Stimulated activated naive B cell treated with anti-CD40 and anti-IgM and Interleukin-4, amounts not matched to agents 10 μg/mL and 1 μg/mL and 100 μg/mL, for 72 hours (primary cell): ENCODE results near the gene UBE2G1.
A peak's percentile ranks its signal among the peaks of the same experiment; 100 is the strongest.
"Not testable (repeated sequence)": the region's sequence is repeated elsewhere in the genome, so short reads cannot be mapped to it uniquely, and the experiment has no call there.

Experiments
- ATAC-seq, 2 donors: fragments of 150-1000 bp; cut with Tn5 transposase; replicated peaks; 2 replicates each; pipeline ENCODE4 v1.10.0; 2021; ENCODE audit warnings: moderate library complexity in 1 of 2
- DNase-seq: peaks from one replicate; pipeline ENCODE4 v3.0.0; 2021
- H3K27ac Mint-ChIP-seq: one replicate; pipeline ENCODE4 v1.8.0; 2022; ENCODE audit warnings: mild to moderate bottlenecking, mixed read lengths
- H3K27me3 Mint-ChIP-seq, 2 donors: one replicate each; pipeline ENCODE4 v1.8.0; 2022; ENCODE audit warnings: mixed read lengths in 2 of 2
- H3K36me3 Mint-ChIP-seq, 2 donors: one replicate each; pipeline ENCODE4 v1.8.0; 2022; ENCODE audit warnings: mixed read lengths in 2 of 2, mild to moderate bottlenecking in 1 of 2
- H3K4me1 Mint-ChIP-seq, 2 donors: one replicate each; pipeline ENCODE4 v1.8.0; 2022; ENCODE audit warnings: mixed read lengths in 2 of 2, mild to moderate bottlenecking in 1 of 2
- H3K4me3 Mint-ChIP-seq, 2 donors: one replicate each; pipeline ENCODE4 v1.8.0; 2022; ENCODE audit warnings: mild to moderate bottlenecking in 2 of 2, mixed read lengths in 2 of 2, moderate library complexity in 1 of 2
- H3K9me3 Mint-ChIP-seq, 2 donors: one replicate each; pipeline ENCODE4 v1.8.0; 2022; ENCODE audit warnings: mixed read lengths in 2 of 2, mild to moderate bottlenecking in 1 of 2

The UBE2G1 gene

DNA sequence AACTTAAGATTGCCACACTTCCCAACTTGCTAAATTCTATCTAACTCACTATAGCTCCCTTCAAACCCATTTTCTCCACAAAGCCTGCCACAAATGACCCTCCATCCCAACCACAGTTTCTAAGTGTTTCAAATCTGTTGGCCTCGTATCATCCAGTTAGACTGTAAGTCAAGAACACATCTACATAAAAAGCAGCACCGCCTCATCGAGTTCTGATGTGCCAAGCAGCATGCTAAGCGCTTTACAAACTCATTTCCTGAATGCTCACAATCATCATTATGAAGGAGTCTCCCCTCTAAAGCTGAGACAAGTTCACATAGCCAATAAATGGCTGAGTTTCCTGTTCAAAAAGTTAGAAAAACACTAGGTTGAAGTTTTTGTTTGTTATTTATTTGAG is 93.5 kb downstream of the UBE2G1 start:
- DNase-seq (no peak), ATAC-seq (no peak)
- Mint-ChIP-seq H3K9me3 (no peaks in the 10 kb centered on the region), H3K4me1 (peaks cover 0 to 5% of the 10 kb centered on the region in 2 donors), H3K27ac (peak overlapping the region; percentile 49), H3K27me3 (no peaks in the 10 kb centered on the region), H3K36me3 (peaks cover 15 to 35% of the 10 kb centered on the region in 2 donors), H3K4me3 (no peak overlapping the region)

DNA sequence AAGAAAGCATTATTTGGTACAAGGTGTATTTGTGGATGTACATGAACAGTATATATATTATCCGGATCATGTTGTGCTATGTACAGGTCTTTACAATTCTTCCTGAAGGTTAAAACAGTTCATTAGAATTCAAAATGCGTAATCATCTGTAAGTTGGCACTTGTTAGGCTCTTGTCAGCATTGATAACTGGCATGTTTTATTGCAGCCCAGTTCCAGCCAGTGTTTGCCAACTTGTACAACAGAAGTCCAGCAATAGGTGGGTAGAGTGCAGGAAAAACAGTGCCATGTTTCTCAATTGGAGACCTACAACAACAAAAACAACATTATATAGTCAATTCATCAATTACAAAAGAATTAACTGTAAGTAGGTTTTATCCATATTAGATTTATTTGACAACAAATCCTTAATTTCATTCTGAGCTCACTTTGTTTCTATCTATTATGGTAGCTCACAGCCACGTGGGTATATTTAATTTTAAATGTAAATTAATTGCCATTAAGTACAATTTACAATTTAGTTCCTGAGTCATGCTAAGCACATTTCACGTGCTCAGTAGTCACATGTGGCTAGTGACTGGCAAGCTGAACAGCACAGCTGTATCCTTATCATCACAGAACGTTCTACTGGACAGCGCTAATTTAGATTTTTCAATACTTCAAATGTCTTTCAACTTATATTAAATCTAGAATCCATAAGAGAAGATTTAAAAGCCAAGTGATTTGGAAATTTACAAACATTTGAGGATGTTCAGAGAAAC is 94.1 kb downstream of the UBE2G1 start:
- Mint-ChIP-seq H3K27ac (peak overlapping the region; percentile 32), H3K9me3 (no peaks in the 10 kb centered on the region), H3K27me3 (no peaks in the 10 kb centered on the region), H3K4me3 (no peak overlapping the region), H3K36me3 (peaks cover 15 to 36% of the 10 kb centered on the region in 2 donors), H3K4me1 (peaks cover 0 to 5% of the 10 kb centered on the region in 2 donors)
- ATAC-seq (no peak), DNase-seq (no peak)

DNA sequence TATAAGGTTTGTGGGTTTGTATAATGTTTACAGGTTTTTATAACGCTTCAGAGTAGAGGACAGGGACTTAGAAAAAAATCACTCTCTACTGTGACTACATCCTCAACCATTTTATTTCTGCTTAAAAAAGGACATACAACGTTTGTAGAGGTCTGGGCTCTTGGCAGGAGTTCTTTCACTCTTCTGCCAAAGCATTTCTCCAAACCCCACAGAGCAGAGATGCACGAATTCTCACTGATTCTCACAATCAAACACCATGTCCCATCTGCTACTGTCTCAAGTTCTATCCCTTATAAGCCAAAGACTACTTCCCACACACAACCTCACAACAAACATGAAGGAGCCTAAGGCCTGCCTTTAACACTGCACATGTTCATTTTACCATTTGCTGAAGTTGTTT is 95.7 kb downstream of the UBE2G1 start:
- DNase-seq (no peak), ATAC-seq (no peak)
- Mint-ChIP-seq H3K4me1 (peaks cover 0 to 5% of the 10 kb centered on the region in 2 donors), H3K4me3 (no peak overlapping the region), H3K27ac (peak overlapping the region; percentile 2), H3K36me3 (peaks cover 16 to 33% of the 10 kb centered on the region in 2 donors), H3K27me3 (no peaks in the 10 kb centered on the region), H3K9me3 (no peaks in the 10 kb centered on the region)

DNA sequence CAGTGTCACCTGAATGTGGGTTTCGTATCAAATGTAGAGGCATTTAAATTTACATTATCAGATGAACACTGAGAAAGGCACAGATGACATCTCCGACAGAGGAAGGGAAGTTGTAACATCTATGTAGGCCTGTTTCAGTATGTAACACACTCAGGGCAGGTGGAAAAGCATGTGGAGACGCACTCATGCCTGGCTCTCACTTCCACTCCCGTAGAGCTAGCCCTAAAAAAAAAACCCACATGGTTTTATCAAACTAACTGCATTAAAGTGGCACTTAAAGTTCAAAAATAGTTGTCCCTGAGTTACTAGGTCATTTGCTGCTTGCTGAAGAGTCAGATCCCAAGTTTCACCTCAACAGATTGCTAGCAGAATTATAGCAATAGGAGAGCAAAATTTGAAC is 96.6 kb downstream of the UBE2G1 start:
- Mint-ChIP-seq H3K4me1 (peaks cover 5 to 7% of the 10 kb centered on the region in 2 donors), H3K27me3 (no peaks in the 10 kb centered on the region), H3K36me3 (peaks cover 20 to 37% of the 10 kb centered on the region in 2 donors), H3K27ac (no peak overlapping the region), H3K9me3 (no peaks in the 10 kb centered on the region), H3K4me3 (no peak overlapping the region)
- no peak for DNase-seq
- ATAC-seq, result no peak

DNA sequence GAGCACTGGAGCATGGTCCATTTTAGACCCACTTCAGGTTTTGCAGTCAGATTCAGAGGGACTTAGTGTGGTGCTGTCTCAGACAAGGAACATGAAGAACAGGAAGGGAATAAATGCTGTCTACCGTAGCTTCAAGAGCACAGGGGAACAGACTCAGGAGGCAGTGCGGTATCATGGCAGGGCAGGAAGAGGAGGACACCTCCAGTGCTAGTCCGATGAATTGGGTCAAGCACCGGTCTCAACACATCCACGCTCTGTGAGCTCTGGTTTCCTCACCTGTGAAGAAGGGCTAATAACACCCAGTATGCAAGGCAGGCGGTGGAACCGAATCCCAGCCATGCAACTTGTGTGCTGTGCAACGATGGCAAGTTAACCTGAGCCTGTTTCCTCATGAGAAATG is 99.1 kb downstream of the UBE2G1 start:
- Mint-ChIP-seq H3K4me3 (no peak overlapping the region), H3K36me3 (peaks cover 18 to 44% of the 10 kb centered on the region in 2 donors), H3K27ac (no peak overlapping the region), H3K9me3 (no peaks in the 10 kb centered on the region), H3K4me1 (peaks cover 22 to 24% of the 10 kb centered on the region in 2 donors), H3K27me3 (no peaks in the 10 kb centered on the region)
- ATAC-seq (no peak), DNase-seq (no peak)

DNA sequence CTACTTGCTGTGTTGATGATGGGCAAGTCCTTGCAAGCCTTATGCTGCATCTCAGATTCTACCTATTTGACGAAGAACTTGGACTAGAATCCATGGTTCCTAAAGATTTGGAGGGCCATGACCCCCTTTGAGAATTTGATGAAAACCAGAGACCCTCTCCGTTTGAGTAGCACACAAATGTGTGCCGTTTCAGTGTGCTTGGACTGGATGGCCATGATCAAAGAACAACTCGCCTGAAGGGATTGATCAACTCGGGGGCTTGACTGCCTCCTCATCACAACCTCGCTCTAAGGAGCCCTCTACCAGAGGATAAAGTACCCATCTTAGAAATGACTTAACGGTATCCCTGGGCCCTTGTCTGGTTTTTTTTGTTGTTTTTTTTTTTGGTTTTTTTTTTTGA is 99.9 kb downstream of the UBE2G1 start:
- Mint-ChIP-seq H3K4me3 (no peak overlapping the region), H3K36me3 (peaks cover 19 to 45% of the 10 kb centered on the region in 2 donors), H3K4me1 (peaks cover 30 to 33% of the 10 kb centered on the region in 2 donors), H3K27ac (no peak overlapping the region), H3K9me3 (no peaks in the 10 kb centered on the region), H3K27me3 (no peaks in the 10 kb centered on the region)
- no peak for ATAC-seq
- DNase-seq, result no peak

DNA sequence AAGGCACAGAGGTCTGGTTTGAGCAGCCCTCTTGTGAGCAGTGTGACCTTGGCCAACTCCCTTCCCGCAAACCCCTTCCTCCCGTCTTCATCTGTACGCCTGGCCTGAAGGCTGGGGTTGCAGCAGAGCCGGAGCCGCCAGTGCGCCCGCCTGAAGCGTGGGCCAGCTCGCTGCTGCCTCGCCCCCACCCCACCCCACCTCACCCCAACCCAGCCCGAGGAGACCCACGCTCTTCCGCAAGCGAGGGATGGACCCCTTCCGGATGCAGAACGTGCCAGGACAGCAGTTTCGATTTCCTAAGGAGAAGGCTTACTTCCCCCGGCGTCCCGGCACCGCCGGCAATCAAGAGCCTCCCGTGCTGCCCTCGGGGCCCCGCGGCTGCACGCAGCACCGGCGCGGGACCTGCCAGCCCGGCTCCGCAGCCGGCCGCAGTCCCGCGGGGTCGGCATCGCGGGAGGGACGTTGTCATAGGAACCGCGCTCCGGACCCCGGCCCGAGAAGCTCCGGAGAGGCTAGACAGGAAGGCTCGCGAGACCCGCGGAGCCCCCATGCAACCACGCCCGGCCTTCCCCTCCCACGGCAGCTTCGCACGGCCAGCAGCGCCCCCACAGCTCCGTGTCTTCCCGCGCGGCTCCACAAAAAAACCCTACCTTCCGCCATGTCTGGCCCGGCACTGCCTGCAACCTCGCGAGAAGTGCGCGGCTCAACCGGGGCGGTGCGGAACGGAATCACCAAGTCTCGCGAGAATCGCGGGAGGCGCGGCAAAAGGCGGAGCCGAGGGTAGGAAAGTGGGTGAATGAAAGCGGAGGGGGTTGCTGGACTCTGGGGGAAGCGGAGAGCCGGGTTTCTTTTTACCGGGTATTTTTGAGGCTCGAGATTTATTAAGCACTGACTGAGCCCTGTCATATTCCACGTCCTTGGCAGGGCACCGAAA is 102.9 kb downstream of the UBE2G1 start, which contains the start of gene ANKFY1:
ANKFY1 (minus strand) TSS at position 698 of the 934 bp plus-strand sequence; CDS start at position 660, 38 bp downstream.
- Mint-ChIP-seq H3K36me3 (peaks cover 23 to 45% of the 10 kb centered on the region in 2 donors), H3K4me1 (peaks cover 33 to 44% of the 10 kb centered on the region in 2 donors), H3K27ac (peak within 1 kb of the TSS; percentile 96), H3K9me3 (peaks cover 4 to 5% of the 10 kb centered on the region in 2 donors), H3K4me3 (peak within 1 kb of the TSS; percentile 87 to 94), H3K27me3 (no peaks in the 10 kb centered on the region)
- DNase-seq (peak; percentile 98), ATAC-seq (peak; percentile 97 to 98)

DNA sequence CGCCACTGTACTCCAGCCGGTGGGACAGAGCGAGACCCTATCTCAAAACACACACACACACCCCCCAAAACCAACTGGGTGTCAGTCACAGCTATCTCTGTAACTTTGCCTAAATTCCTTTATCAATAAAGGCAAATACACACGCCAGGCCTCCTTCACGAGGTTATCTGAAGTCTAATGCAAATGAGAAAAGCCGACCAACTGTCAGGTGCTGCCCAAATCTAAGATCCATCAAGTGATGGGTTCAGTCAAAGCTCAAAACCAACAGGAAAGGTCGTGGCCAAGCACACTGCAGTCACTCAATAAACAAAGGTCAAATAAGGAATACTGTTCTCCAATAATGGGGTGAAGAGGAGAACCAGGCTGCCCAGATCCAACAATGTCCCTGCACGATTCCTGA is 103.8 kb downstream of the UBE2G1 start:
- peaks cover 26 to 48% of the 10 kb centered on the region in 2 donors for H3K36me3 Mint-ChIP-seq
- H3K9me3 Mint-ChIP-seq, result peaks cover 4 to 5% of the 10 kb centered on the region in 2 donors
- H3K4me1 Mint-ChIP-seq, result peaks cover 33 to 50% of the 10 kb centered on the region in 2 donors
- ATAC-seq (no peak), DNase-seq (no peak)
- H3K27me3 Mint-ChIP-seq, result no peaks in the 10 kb centered on the region
- H3K27ac Mint-ChIP-seq, result peak overlapping the region; percentile 89
- H3K4me3 Mint-ChIP-seq, result peak overlapping the region; percentile 85 to 94

DNA sequence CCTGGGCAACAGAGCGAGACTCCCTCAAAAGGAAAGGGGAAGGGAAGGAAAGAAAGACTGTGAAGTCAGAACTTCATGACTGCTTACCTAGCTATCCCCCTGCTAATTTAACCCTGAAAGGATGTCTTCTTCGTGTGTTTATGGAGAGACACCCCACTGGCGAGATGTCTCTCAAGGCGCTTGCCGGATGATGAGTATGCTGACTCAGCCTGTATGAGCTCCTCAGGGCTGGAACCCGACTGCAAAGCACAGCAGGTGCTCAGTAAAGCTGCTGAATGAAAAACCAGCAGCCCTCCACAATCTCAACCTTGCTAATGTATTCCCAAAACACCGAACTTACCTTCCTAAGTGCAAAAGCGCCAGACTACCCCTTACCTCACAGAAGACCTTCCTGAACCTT is 105.0 kb downstream of the UBE2G1 start:
- Mint-ChIP-seq H3K27ac (no peak overlapping the region), H3K4me1 (peaks cover 40 to 62% of the 10 kb centered on the region in 2 donors), H3K4me3 (no peak overlapping the region)

DNA sequence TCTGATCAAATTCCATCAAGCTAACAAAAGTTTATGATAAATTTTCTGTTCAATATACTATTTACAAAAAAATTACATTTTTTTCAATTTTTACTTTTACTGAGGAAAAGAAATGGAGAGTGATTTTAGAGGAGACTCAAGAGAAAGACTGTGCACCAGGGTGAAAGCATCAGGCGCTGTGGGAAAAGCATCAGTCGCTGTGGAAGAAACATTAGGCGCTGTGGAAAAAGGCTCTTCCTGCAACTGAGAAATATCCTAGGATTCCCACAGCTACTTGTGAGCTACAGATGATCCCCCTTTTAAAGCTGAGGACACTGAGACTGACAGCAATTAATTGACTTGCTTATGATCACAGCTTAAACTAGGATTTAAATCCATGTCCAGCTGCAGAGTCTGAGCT is 107.6 kb downstream of the UBE2G1 start:
- ATAC-seq (no peak), DNase-seq (no peak)
- no peak overlapping the region for H3K4me3 Mint-ChIP-seq
- H3K9me3 Mint-ChIP-seq, result peaks cover 5% of the 10 kb centered on the region in 2 donors
- no peaks in the 10 kb centered on the region for H3K27me3 Mint-ChIP-seq
- H3K27ac Mint-ChIP-seq, result no peak overlapping the region
- H3K4me1 Mint-ChIP-seq, result peaks cover 30 to 53% of the 10 kb centered on the region in 2 donors
- H3K36me3 Mint-ChIP-seq, result peaks cover 29 to 54% of the 10 kb centered on the region in 2 donors

More for the DNA sequence above, 105.0 kb downstream of the UBE2G1 start:
- H3K27me3 Mint-ChIP-seq, result no peaks in the 10 kb centered on the region
- DNase-seq, result no peak
- peaks cover 28 to 53% of the 10 kb centered on the region in 2 donors for H3K36me3 Mint-ChIP-seq
- peaks cover 4 to 5% of the 10 kb centered on the region in 2 donors for H3K9me3 Mint-ChIP-seq
- ATAC-seq, result no peak

DNA sequence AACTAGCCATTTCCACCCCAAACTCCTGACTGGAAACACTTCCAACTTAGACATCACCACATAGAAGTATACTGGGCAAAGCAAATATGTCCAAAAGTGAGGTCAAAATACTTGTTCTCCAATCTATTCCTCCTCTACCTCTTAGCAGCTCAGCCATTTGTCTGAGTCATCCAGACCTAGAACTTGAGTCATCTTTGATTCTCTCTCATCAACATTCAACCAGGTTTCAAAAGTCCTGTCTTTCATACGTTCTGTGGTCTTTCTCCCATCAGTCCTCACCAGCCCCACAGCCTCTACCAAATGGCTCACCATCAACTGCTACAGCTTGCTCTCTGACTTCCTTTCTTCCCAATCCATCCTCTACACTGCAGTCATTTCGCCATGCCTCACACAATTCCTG is 109.5 kb downstream of the UBE2G1 start:
- H3K27ac Mint-ChIP-seq, result no peak overlapping the region
- DNase-seq (no peak), ATAC-seq (no peak)
- peaks cover 29 to 48% of the 10 kb centered on the region in 2 donors for H3K4me1 Mint-ChIP-seq
- H3K27me3 Mint-ChIP-seq, result no peaks in the 10 kb centered on the region
- H3K4me3 Mint-ChIP-seq, result no peak overlapping the region
- H3K36me3 Mint-ChIP-seq, result peaks cover 36 to 58% of the 10 kb centered on the region in 2 donors
- H3K9me3 Mint-ChIP-seq, result peaks cover 5% of the 10 kb centered on the region in 2 donors

DNA sequence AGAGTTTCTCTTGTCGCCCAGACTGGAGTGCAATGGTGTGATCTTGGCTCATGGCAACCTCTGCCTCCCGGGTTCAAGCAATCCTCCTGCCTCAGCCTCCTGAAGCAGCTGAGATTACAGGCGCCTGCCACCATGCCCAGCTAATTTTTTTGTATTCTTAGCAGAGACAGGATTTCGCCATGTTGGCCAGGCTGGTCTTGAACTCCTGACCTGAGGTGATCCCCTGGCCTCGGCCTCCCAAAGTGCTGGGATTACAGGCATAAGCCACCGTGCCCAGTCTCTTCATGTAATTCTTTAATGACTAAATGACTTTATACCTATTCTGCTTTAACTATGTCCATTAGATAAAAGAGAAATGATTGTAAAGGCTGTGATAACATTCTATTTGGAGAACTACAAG is 111.2 kb downstream of the UBE2G1 start:
- not testable (repeated sequence) for DNase-seq, H3K9me3 Mint-ChIP-seq, H3K27ac Mint-ChIP-seq, H3K4me3 Mint-ChIP-seq, ATAC-seq, H3K27me3 Mint-ChIP-seq
- H3K36me3 Mint-ChIP-seq, result peaks cover 31 to 52% of the 10 kb centered on the region in 2 donors
- peaks cover 24 to 40% of the 10 kb centered on the region in 2 donors for H3K4me1 Mint-ChIP-seq

DNA sequence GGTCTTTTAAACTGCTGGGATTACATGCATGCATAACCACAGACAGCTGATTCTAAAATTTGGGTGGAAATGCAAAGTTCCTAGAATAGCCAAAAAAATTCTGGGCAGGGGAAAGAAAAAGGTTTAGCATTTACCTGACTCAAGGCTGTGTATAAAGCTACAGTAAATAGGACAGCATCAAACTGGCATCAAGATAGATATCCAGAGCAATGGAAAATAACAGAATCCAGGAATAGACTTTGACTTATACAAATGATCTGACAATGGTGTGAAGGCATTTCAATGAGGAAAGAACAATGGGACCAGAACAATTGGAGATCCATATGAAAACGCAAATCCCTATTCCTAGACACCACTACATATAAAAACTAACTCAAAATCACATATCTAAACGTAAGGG is 115.6 kb downstream of the UBE2G1 start:
- H3K27ac Mint-ChIP-seq, result no peak overlapping the region

DNA sequence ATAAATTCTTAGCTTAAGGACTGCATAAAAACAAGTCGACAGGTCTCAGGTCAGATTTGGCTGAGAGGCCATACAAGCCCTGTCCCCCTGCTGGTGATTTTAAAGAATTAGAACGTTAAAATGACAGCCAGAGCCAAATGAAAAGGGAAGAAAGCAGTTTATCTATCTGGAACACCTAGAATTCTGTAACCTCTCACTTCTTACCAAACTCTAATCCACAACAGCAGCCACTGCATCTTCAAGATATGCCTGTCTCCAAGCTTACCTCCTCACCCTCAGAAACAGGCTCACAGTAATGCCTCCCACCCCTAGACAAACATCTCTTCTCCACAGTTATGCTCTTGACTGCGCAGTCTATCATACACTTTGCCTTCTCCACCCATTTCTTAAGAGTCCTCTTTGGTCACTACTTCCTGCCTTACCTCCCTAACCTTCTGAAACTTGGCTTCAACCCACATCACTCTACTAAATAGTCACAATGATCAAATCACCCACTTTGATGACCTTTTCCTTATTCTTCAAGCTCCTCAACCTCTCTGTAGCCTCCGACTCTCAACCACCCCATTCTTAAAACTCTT is 116.9 kb downstream of the UBE2G1 start:
- Mint-ChIP-seq H3K36me3 (peaks cover 13 to 43% of the 10 kb centered on the region in 2 donors), H3K9me3 (no peaks in the 10 kb centered on the region), H3K27me3 (no peaks in the 10 kb centered on the region), H3K4me1 (peaks cover 32 to 48% of the 10 kb centered on the region in 2 donors), H3K4me3 (no peak overlapping the region), H3K27ac (no peak overlapping the region)
- ATAC-seq, result no peak
- no peak for DNase-seq

More for the DNA sequence above, 115.6 kb downstream of the UBE2G1 start:
- no peak for DNase-seq
- H3K27me3 Mint-ChIP-seq, result no peaks in the 10 kb centered on the region
- no peak for ATAC-seq
- peaks cover 16 to 38% of the 10 kb centered on the region in 2 donors for H3K36me3 Mint-ChIP-seq
- H3K4me1 Mint-ChIP-seq, result peaks cover 29 to 40% of the 10 kb centered on the region in 2 donors
- no peak overlapping the region for H3K4me3 Mint-ChIP-seq
- peaks cover 0 to 1% of the 10 kb centered on the region in 2 donors for H3K9me3 Mint-ChIP-seq
